Skin epidermis (tissue), 12 donors: Measurements from ENCODE around the gene FMO2.
A peak's percentile ranks its signal among the peaks of the same experiment; 100 is the strongest.

Source experiments
- H3K27ac ChIP-seq, 21 experiments: fragments of 200-600 bp; sonication (generic) in 11 of 21; one replicate each; pipeline ENCODE4 v1.5.0; 2020; ENCODE audit warnings: mild to moderate bottlenecking in 3 of 21, inconsistent platforms in 2 of 21, moderate library complexity in 2 of 21
- H3K4me3 ChIP-seq, 7 experiments: fragments of 200-600 bp; sonication (generic) in 2 of 7; one replicate each; pipeline ENCODE4 v1.5.0; 2020; ENCODE audit warnings: inconsistent platforms in 2 of 7, mild to moderate bottlenecking in 2 of 7, moderate library complexity in 1 of 7

The FMO2 gene

GRCh38 chr1:171185091-171185490, at the start of gene FMO2:
Gene FMO2, plus strand, starts transcription at chr1:171185300. Its CDS starts 414 bp downstream, at chr1:171185714.
- H3K4me3 ChIP-seq, result peak within 1 kb of the TSS in 2 of 7 experiments; percentile 5 to 15

GRCh38 chr1:171137580-171137979, 47.5 kb upstream of the FMO2 start:
- Histone ChIP-seq H3K27ac (peak overlapping the region in 1 of 21 experiments; percentile 67), H3K4me3 (no peak overlapping the region)

More at GRCh38 chr1:171185091-171185490, at the start of gene FMO2:
- peak within 1 kb of the TSS in 4 of 21 experiments; percentile 11 to 48 (median 24) for H3K27ac ChIP-seq

GRCh38 chr1:171138980-171139379, 46.1 kb upstream of the FMO2 start:
- peak overlapping the region in 1 of 21 experiments; percentile 11 for H3K27ac ChIP-seq
- H3K4me3 ChIP-seq, result no peak overlapping the region

GRCh38 chr1:171139890-171140289, 45.2 kb upstream of the FMO2 start:
- Histone ChIP-seq H3K4me3 (no peak overlapping the region), H3K27ac (peak overlapping the region in 7 of 21 experiments; percentile 6 to 86 (median 20))

GRCh38 chr1:171140401-171140800, 44.7 kb upstream of the FMO2 start:
- Histone ChIP-seq H3K4me3 (no peak overlapping the region), H3K27ac (peak overlapping the region in 13 of 21 experiments; percentile 6 to 86 (median 51))

GRCh38 chr1:171140956-171141687, 44.0 kb upstream of the FMO2 start:
- Histone ChIP-seq H3K4me3 (no peak overlapping the region), H3K27ac (peak overlapping the region in 15 of 21 experiments; percentile 7 to 86 (median 55))

- no peak overlapping the region for H3K4me3 ChIP-seq
- peak overlapping the region in 18 of 21 experiments; percentile 4 to 86 (median 67) for H3K27ac ChIP-seq
Observed at GRCh38 chr1:171141688-171142415, 43.2 kb upstream of the FMO2 start.

- H3K4me3 ChIP-seq, result no peak overlapping the region
- peak overlapping the region in 19 of 21 experiments; percentile 33 to 86 (median 68) for H3K27ac ChIP-seq
Observed at GRCh38 chr1:171142416-171143385, 42.4 kb upstream of the FMO2 start.

- Histone ChIP-seq H3K27ac (no peak overlapping the region), H3K4me3 (no peak overlapping the region)
Observed at GRCh38 chr1:171150156-171150555, 34.9 kb upstream of the FMO2 start.

- Histone ChIP-seq H3K4me3 (no peak overlapping the region), H3K27ac (no peak overlapping the region)
Observed at GRCh38 chr1:171152549-171152948, 32.6 kb upstream of the FMO2 start.

- Histone ChIP-seq H3K27ac (no peak overlapping the region), H3K4me3 (no peak overlapping the region)
Observed at GRCh38 chr1:171155484-171155883, 29.6 kb upstream of the FMO2 start.

- Histone ChIP-seq H3K27ac (no peak overlapping the region), H3K4me3 (no peak overlapping the region)
Observed at GRCh38 chr1:171158096-171158495, 27.0 kb upstream of the FMO2 start.

GRCh38 chr1:171158551-171158950, 26.5 kb upstream of the FMO2 start:
- no peak overlapping the region for H3K4me3 ChIP-seq
- H3K27ac ChIP-seq, result no peak overlapping the region

- Histone ChIP-seq H3K4me3 (no peak overlapping the region), H3K27ac (no peak overlapping the region)
Observed at GRCh38 chr1:171159148-171159547, 26.0 kb upstream of the FMO2 start.

GRCh38 chr1:171160211-171160610, 24.9 kb upstream of the FMO2 start:
- Histone ChIP-seq H3K27ac (no peak overlapping the region), H3K4me3 (no peak overlapping the region)

GRCh38 chr1:171160639-171161354, 24.3 kb upstream of the FMO2 start:
- Histone ChIP-seq H3K27ac (no peak overlapping the region), H3K4me3 (no peak overlapping the region)

- H3K27ac ChIP-seq, result no peak overlapping the region
Observed at GRCh38 chr1:171161431-171161830, 23.7 kb upstream of the FMO2 start.

GRCh38 chr1:171166361-171166760, 18.7 kb upstream of the FMO2 start:
- no peak overlapping the region for H3K4me3 ChIP-seq
- peak overlapping the region in 1 of 21 experiments; percentile 1 for H3K27ac ChIP-seq

More at GRCh38 chr1:171161431-171161830, 23.7 kb upstream of the FMO2 start:
- no peak overlapping the region for H3K4me3 ChIP-seq

GRCh38 chr1:171167785-171168184, 17.3 kb upstream of the FMO2 start:
- Histone ChIP-seq H3K27ac (peak overlapping the region in 1 of 21 experiments; percentile 7), H3K4me3 (no peak overlapping the region)
